Fibroblast of mammary gland (primary cell): ENCODE results near the gene NRXN3.
A peak's percentile ranks its signal among the peaks of the same experiment; 100 is the strongest.

Experiments used
- DNase-seq: peaks from one replicate; pipeline ENCODE4 v3.0.0-alpha.2; 2010; ENCODE audit warnings: low read depth
- H3K4me3 ChIP-seq: 2 replicates; pipeline ENCODE4 v1.5.1; 2011; ENCODE audit warnings: low read depth, mild to moderate bottlenecking, low read length, moderate library complexity; ENCODE audit not compliant: control insufficient read depth
- TF ChIP-seq, protein P1 (sequence below): conservative IDR thresholded peaks from 2 replicates; pipeline ENCODE4 v1.5.1; 2011; ENCODE audit warnings: low read depth, low read length, inconsistent platforms; ENCODE audit not compliant: control insufficient read depth, insufficient read depth

The NRXN3 gene

DNA sequence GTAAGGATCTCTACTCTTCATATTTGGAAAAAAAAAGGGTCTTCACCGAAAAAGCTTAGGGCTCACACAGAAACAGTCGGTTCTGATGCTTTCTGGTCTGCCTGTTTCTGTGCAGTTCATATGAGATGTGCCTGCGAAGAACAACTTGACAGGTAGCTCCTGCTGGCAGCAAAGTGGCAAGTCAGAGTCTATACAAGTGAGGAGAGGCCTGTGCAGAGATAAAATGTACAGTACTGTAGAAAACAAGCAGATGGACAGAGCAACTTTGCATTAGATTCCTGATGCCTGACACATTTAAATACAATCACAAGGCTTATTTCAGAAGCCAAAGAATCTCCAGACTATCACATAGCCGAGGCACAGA lies 1105.1 kb downstream of the NRXN3 start:
- TF ChIP-seq, protein P1, sequence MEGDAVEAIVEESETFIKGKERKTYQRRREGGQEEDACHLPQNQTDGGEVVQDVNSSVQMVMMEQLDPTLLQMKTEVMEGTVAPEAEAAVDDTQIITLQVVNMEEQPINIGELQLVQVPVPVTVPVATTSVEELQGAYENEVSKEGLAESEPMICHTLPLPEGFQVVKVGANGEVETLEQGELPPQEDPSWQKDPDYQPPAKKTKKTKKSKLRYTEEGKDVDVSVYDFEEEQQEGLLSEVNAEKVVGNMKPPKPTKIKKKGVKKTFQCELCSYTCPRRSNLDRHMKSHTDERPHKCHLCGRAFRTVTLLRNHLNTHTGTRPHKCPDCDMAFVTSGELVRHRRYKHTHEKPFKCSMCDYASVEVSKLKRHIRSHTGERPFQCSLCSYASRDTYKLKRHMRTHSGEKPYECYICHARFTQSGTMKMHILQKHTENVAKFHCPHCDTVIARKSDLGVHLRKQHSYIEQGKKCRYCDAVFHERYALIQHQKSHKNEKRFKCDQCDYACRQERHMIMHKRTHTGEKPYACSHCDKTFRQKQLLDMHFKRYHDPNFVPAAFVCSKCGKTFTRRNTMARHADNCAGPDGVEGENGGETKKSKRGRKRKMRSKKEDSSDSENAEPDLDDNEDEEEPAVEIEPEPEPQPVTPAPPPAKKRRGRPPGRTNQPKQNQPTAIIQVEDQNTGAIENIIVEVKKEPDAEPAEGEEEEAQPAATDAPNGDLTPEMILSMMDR = no peak
- no peak for DNase-seq
- H3K4me3 ChIP-seq = no peak overlapping the region

- peak overlapping the region; percentile 58 for H3K4me3 ChIP-seq
Measured at GRCh38 chr14:79278286-79278797, 1108.2 kb downstream of the NRXN3 start.

GRCh38 chr14:79278798-79279644 lies 1108.8 kb downstream of the NRXN3 start:
- H3K4me3 ChIP-seq = peak overlapping the region; percentile 58

More at GRCh38 chr14:79278286-79278797, 1108.2 kb downstream of the NRXN3 start:
- no peak for DNase-seq
- TF ChIP-seq, protein P1 = no peak

DNA sequence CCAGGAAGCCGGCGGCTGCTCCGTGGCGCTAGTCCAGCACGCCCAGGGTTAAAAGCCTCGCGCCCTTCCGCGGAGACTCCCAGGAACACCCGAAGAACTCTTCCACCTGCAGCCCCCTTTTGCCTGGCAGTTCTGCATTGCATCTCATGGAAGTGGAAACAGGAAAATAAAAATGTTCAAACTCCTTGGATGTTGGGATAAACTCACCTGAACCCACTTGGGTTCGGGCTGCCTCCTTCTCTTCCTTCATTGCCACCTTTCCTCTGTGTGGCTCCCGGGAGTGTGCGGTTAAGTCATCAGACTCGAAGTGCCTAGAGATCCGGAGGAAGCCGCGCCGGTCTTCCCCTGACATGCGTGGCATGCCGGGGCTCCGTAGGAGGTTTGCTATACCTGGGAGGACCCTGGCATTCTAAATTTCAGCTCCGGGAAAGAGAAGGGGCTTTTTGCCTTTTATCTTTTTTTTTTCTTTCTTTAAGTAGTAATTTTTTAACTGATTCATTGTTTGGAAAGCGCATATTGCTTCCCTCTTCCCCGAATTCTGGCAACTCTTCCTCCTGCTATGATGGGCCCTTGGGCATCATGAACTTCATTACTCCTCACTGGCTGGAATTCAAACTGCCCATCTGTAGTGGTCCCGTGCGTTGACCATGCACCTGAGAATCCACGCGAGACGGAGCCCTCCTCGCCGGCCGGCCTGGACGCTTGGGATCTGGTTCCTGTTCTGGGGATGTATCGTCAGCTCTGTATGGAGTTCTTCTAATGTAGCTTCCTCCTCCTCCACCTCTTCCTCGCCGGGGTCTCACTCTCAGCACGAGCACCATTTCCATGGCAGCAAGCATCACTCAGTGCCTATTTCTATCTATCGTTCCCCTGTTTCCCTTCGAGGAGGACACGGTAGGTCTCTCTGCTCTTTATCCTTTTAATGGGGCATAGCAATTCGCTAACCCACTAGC lies 1109.7 kb downstream of the NRXN3 start:
- H3K4me3 ChIP-seq = peak overlapping the region; percentile 58
- peak; percentile 8 for DNase-seq
- TF ChIP-seq, protein P1 = no peak

More at GRCh38 chr14:79278798-79279644, 1108.8 kb downstream of the NRXN3 start:
- TF ChIP-seq, protein P1 = no peak
- DNase-seq = peak; percentile 80

DNA sequence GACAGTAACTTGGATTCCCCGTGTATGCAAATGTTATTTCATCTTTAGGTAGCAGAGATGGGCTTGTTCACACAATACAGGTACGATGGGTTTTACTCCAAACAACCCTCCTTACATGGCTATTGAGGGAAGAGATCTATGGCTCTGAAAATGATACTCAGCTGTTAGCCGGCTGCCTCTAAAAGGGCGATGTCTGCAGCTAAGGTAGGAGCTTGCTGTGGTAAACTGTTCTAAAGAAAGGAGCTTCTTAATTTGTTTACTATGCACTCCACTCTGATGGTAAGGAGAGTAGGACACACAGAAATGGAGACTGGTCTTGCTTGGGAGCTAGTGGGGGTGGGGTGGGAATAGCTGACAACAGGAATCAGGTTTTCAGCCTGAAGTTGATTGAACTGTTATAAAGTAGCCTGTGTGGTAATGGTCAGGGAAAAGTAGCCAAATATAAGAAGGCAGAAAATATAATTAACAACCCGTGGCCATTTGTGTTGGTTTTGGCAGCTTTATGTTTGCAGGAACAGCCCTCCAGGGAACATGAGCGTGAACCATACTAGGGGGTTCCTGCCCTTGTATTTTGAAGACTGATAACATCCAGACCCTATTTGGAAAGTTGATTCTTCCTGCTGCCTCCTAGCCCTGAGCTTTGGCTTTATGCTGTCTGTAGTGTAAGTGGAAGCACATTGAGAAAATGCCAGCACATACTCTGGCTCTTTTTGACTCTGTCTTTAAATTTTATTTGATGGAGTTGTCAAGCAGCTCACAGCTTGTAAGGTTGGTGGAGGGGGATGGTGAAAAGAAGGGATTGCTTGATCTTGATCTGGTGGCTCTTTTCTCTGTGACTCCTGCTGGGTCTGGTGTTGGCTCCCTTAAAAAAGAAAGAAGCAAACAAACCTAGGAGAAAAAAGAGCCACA lies 1111.3 kb downstream of the NRXN3 start:
- DNase-seq = no peak
- TF ChIP-seq, protein P1 = no peak
- no peak overlapping the region for H3K4me3 ChIP-seq
